DND-41 (cell line): ENCODE measurements around the gene MSANTD2.

ENCODE experiments used
- CTCF ChIP-seq: IDR thresholded peaks from 2 replicates; pipeline ENCODE4 v1.5.1; 2012; ENCODE audit warnings: borderline replicate concordance, low read length, moderate library complexity, mild to moderate bottlenecking; ENCODE audit not compliant: poor library complexity, severe bottlenecking; ENCODE audit errors: extremely low read depth
- EZH2 ChIP-seq: IDR thresholded peaks from 3 replicates; pipeline ENCODE4 v1.6.1; 2012; ENCODE audit warnings: borderline replicate concordance, low read depth, mild to moderate bottlenecking, moderate library complexity, low read length, inconsistent platforms; ENCODE audit not compliant: severe bottlenecking

- TF ChIP-seq CTCF (no peak), EZH2 (no peak)
These were observed 80.7 kb downstream of the MSANTD2 start for GRCh38 chr11:124719534-124719933.
